LNCaP clone FGC (cell line): ENCODE results near the gene PI4KA.

Experiments used
- DNase-seq: peaks from one replicate; pipeline ENCODE4 v3.0.0-alpha.2; 2011; ENCODE audit warnings: low read depth
- H3K4me3 ChIP-seq: 2 replicates; pipeline ENCODE4 v1.5.1; 2011; ENCODE audit warnings: mild to moderate bottlenecking, low read depth, low read length, control low read depth
- CTCF ChIP-seq: IDR thresholded peaks from 2 replicates; pipeline ENCODE4 v1.5.1; 2012; ENCODE audit warnings: mild to moderate bottlenecking; ENCODE audit not compliant: control insufficient read depth, insufficient read depth; ENCODE audit errors: extremely low read depth

The PI4KA gene

GRCh38 chr22:20745119-20745518 lies 113.5 kb downstream of the PI4KA start:
- TF ChIP-seq CTCF: no peak
- DNase-seq: no peak
- H3K4me3 ChIP-seq: no peak overlapping the region

DNA sequence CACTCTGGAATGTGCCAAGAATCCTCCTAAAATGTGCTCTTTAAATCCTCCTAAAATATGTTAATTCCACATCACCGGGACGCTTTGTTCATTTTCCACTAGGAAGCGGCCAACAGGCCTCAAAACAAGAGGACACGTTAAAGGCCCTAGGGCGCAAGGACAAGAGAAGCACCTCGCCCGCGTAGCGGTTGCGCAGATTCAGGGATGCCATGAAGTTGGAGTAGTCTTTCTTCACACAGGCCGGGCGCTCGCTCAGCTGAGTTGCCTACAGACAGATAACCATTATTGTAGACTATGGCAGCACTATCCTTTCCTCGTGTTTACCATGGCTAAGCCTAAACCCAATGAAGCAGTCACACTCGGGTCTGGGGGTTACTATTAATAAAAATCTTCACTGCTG lies 114.2 kb downstream of the PI4KA start:
- no peak overlapping the region for H3K4me3 ChIP-seq
- no peak for TF ChIP-seq CTCF
- DNase-seq: no peak

DNA sequence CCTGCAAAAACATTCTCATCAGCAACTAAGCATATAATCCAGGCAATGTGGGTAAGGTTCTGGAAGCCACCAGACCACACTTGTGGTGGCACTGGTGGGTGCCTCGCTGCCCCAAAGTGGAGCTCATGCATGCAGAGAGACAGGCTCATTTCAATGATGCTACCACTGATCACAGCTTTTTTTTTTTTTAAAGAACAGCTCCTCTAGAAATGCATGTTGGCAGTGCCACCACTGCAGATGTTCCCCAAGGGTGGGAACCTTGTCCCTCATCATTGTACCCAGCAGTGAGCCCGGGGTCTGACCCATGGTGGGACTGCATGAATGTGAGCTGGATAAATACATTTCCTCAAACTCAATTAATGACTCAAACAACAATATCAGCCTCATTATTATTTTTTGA lies 115.8 kb downstream of the PI4KA start:
- TF ChIP-seq CTCF: no peak
- no peak overlapping the region for H3K4me3 ChIP-seq
- no peak for DNase-seq

GRCh38 chr22:20741634-20742581 lies 116.7 kb downstream of the PI4KA start:
- no peak overlapping the region for H3K4me3 ChIP-seq
- DNase-seq: peak; percentile 15

DNA sequence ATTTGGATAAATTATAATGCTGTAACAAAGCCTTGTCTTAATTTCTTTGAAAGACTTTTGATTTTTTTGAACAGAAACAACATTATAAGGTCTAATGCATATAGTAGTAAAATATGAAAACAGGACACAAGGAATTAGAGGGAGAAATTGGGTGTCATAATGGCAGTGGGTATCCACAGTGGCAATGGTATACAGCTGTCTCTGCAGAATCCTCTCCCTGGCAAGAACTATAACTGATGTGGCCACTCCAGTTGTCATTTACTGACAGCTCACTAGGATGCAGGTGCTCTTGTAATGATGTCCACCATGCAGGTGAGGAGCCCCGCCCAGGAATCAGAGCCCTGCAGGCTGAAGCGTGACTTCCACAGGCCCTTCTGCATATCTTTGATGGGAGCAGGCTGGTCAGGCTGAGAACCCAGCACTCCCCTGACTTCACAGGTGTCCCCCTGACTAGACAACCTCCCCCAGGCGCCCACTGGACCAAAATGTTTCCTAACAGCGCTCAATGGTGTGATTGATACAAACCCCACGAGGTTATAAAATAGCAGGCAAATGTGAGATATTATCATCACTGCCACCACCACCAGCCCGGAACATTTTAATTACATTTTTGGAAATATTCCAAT lies 117.5 kb downstream of the PI4KA start:
- no peak for DNase-seq
- TF ChIP-seq CTCF: no peak

More at GRCh38 chr22:20741634-20742581, 116.7 kb downstream of the PI4KA start:
- TF ChIP-seq CTCF: peak; percentile 67

DNA sequence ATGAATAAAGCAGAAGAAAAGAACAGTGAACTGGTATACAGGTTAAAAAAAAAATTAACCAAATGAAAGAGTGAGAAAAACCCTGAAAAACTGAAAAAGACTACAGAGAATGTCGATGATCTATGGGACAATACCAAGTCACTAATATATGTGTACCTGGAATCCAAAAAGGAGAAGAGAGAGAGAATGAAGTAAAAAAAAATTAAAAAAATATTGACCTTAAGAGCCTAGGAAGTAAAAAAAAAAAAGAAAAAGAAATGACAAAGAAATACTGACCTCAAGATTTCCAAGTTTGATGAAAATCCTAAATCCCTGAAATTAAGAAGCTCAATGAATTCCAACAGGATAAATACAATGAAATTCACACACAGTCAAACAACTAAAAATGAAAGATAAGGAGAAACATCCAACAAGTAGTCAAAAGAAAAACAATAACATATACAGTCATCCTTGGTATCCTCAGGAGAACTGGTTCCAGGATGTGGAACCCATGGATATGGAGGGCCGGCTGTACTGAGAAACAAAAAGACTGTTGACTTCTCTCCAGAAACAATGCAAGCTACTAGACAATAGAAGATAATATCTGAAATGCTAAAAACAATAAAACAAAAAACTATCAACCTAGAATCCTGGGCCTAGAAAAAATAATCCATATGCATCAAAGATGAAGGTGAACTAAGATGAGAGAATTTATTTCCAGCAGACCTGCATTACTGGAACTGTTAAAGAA lies 118.2 kb downstream of the PI4KA start:
- no peak for TF ChIP-seq CTCF
- H3K4me3 ChIP-seq: no peak overlapping the region
- no peak for DNase-seq

More for the DNA sequence above, 117.5 kb downstream of the PI4KA start:
- no peak overlapping the region for H3K4me3 ChIP-seq
